Upper lobe of right lung (tissue), 1 donor: ENCODE data around the gene PHLDB3. TPM values are rescaled to one million over a fixed set of nuclear protein-coding genes. Genes with fewer than 3 reads are reported as not detected.

Source experiments
- ATAC-seq: fragments of 200-7000 bp; cut with Tn5 transposase; one replicate; pipeline ENCODE4 v1.9.1; 2020; ENCODE audit warnings: mild to moderate bottlenecking, moderate library complexity
- DNase-seq: peaks from one replicate; pipeline ENCODE4 v3.0.0-alpha.2; 2020
- H3K27ac ChIP-seq: fragments of 200-600 bp; one replicate; pipeline ENCODE4 v1.8.0; 2022
- H3K27me3 ChIP-seq: fragments of 200-600 bp; one replicate; pipeline ENCODE4 v1.8.0; 2022; ENCODE audit warnings: mild to moderate bottlenecking
- H3K36me3 ChIP-seq: fragments of 200-600 bp; one replicate; pipeline ENCODE4 v1.8.0; 2022
- H3K4me1 ChIP-seq: fragments of 200-600 bp; one replicate; pipeline ENCODE4 v1.8.0; 2022
- H3K4me3 ChIP-seq: fragments of 200-600 bp; one replicate; pipeline ENCODE4 v1.8.0; 2022; ENCODE audit warnings: mild to moderate bottlenecking
- H3K9me3 ChIP-seq: fragments of 200-600 bp; one replicate; pipeline ENCODE4 v1.8.0; 2022
- CTCF ChIP-seq: fragments of 200-600 bp; IDR thresholded peaks from one replicate; pipeline ENCODE4 v1.8.0; 2022; ENCODE audit warnings: antibody characterized with exemption
- intact Hi-C: fragments of 100-400 bp; cut with DNase I; formaldehyde crosslinking; loops from one replicate; pipeline ENCODE4 v1.11.0; 2022
- total RNA-seq: library from RNA; stranded (reverse); fragmentation: NEBNext Ultra II Directional; extraction: Animal tissue kit (Norgen Biotek cat#: 25700); gene quantifications from one replicate; pipeline ENCODE4 v1.2.1, GENCODE V29; 2021
- donor health status: DM: no; HTN: yes; CAD: no; lungs with severe emphysema.

PHLDB3 gene
- total RNA-seq, 1 donor from 2014 or later, result 9.1 TPM

- H3K4me3 ChIP-seq, result peak overlapping the region; percentile 72
- H3K9me3 ChIP-seq, result no peaks in the 10 kb centered on the region
- DNase-seq, result peak; percentile 87
- peaks cover 10% of the 10 kb centered on the region for H3K27me3 ChIP-seq
- H3K4me1 ChIP-seq, result peaks cover 7% of the 10 kb centered on the region
- no peaks in the 10 kb centered on the region for H3K36me3 ChIP-seq
- no peak for TF ChIP-seq CTCF
- peak; percentile 54 for ATAC-seq
- intact Hi-C loops, result no loop called here
- H3K27ac ChIP-seq, result peak overlapping the region; percentile 74
Observed at GRCh38 chr19:43464134-43464775, 40.3 kb downstream of the PHLDB3 start.

DNA sequence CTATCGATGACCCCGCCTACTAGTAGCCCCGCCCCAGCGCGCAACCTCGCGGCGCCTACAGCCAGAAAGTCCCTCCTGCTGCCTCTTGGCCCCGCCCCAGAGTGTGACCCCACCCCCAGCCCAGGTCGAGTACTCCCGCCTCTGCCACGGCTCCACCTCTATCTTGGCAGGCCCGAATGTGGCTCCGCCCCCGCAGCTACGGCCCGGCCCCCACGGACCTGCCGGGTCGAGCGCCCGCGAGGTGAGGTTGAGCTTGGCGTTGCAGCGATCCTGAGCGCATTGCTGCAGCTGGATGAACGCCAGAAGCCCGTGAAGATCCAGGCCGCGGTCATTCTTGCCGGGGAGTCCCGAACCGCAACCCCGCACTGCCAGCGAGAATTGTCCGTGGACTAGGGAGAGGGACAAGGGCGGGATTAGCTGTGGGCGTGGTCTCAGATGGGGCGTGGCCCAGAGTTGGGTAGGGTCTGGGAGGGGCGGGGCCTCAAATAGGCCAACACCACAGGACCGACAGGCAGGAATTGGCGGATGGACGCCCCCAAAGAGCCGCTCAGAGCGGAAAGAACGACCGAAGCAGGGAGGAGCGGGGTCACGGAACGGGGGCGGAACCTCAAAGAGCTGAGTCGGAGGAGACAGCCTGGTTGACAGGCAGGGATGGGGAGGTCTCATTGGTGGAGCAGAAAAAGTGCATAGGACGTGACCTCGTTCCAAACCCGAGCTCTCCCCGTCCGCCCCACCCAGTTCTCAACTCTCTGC, 41.0 kb downstream of the PHLDB3 start:
- Histone ChIP-seq H3K9me3 (no peaks in the 10 kb centered on the region), H3K4me1 (peaks cover 7% of the 10 kb centered on the region), H3K27ac (peak overlapping the region; percentile 74), H3K36me3 (no peaks in the 10 kb centered on the region), H3K27me3 (peaks cover 10% of the 10 kb centered on the region), H3K4me3 (peak overlapping the region; percentile 72)
- no peak for TF ChIP-seq CTCF
- DNase-seq, result peak; percentile 99
- ATAC-seq, result peak; percentile 97
- intact Hi-C loops, result no loop called here

DNA sequence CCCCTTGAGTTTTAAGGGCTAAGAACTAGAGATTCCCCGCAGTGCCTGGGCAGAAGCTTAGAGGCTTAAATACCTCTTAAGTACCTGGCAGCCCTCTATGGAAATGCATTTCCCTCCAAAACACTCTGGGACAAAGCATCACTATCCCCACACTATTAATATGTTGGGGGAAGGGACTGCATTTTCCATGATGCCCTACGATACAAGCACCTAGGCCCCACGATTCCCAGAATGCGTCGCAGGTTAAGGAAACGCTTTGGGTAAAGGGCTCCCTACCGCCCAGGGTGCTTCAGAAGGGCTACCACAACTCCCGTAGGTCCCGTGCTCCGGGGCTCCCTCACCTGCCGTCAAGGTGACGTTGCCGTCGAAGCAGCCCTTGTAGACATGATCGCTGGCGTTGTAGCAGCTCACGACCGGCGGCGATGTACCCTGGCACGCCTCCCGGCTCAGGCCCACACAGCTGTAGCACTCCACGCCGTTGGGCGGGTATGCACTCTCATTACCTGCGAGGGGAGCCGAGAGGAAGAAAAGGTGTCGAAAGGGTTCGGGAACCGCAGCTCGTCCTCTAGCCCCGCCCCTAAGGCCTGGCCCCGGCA, 41.7 kb downstream of the PHLDB3 start:
- intact Hi-C loops, result no loop called here
- no peak for TF ChIP-seq CTCF
- no peak for ATAC-seq

GRCh38 chr19:43462383-43462782, 42.2 kb downstream of the PHLDB3 start:
- Histone ChIP-seq H3K27me3 (peaks cover 10% of the 10 kb centered on the region), H3K27ac (no peak overlapping the region), H3K9me3 (no peaks in the 10 kb centered on the region), H3K4me3 (no peak overlapping the region), H3K36me3 (no peaks in the 10 kb centered on the region), H3K4me1 (peaks cover 7% of the 10 kb centered on the region)
- no peak for TF ChIP-seq CTCF
- intact Hi-C loops, result no loop called here
- ATAC-seq (no peak), DNase-seq (no peak)

More for the DNA sequence above, 41.7 kb downstream of the PHLDB3 start:
- peak overlapping the region; percentile 72 for H3K4me3 ChIP-seq
- H3K4me1 ChIP-seq, result peaks cover 7% of the 10 kb centered on the region
- no peaks in the 10 kb centered on the region for H3K36me3 ChIP-seq
- no peaks in the 10 kb centered on the region for H3K9me3 ChIP-seq
- no peak for DNase-seq
- H3K27me3 ChIP-seq, result peaks cover 10% of the 10 kb centered on the region
- H3K27ac ChIP-seq, result peak overlapping the region; percentile 38

GRCh38 chr19:43461303-43461702, 43.2 kb downstream of the PHLDB3 start:
- Histone ChIP-seq H3K4me1 (peaks cover 7% of the 10 kb centered on the region), H3K9me3 (no peaks in the 10 kb centered on the region), H3K27me3 (peaks cover 10% of the 10 kb centered on the region), H3K4me3 (no peak overlapping the region), H3K36me3 (no peaks in the 10 kb centered on the region), H3K27ac (no peak overlapping the region)
- DNase-seq (no peak), ATAC-seq (no peak)
- no peak for TF ChIP-seq CTCF
- intact Hi-C loops, result no loop called here
